Measurements from ENCODE around the gene LRRC4B. TPM values are rescaled to one million over a fixed set of nuclear protein-coding genes. Genes with fewer than 3 reads are reported as not detected.
A peak's percentile ranks its signal among the peaks of the same experiment; 100 is the strongest.

The LRRC4B gene
- total RNA-seq, 2 donors from 2014 or later, result 0.26 to 10.5 TPM

DNA sequence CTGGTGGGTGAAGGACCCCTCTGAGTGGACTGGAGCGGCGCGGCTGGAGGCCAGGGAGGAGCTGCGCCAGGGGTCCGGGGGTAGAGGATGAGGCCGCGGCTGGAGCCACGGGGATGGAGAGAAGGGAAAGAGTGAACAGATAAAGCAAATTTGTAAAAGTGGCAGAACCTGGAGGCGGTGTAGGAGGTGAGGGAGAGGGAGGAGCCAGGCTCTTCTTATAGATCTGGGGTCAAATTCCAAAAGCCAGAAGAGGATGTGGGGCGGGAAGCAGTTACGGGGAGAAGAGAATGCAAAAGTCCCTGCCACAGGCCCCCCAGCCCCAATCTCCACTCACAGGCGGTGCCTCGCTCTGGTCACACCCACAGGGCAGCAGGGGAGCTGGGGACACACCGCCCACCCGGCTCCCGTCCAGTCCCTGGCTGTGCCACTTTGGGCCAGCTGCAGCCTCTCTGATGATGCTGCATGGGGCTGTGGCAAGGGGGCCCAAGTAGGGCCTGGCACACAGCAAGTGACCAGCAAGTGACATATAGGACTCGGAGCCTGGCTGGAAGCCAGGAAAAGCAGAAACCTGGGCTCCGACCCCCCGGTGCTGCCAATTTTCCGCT, 11.1 kb downstream of the LRRC4B start:
- no peaks in the 10 kb centered on the region for H3K36me3 ChIP-seq (replicated peaks in 1 of 2; ENCODE audit: insufficient read depth in 1 of 2, low read depth in 2 of 2)
- H3K4me1 ChIP-seq, result peaks cover 8% of the 10 kb centered on the region
- TF ChIP-seq CTCF (IDR thresholded peaks at IDR 0.05) (no peak), POLR2A (IDR thresholded peaks at IDR 0.05) (no peak)
- DNase-seq (no peak), ATAC-seq (no peak)
- H3K27me3 ChIP-seq, result peaks cover 0 to 21% of the 10 kb centered on the region in 2 donors
- WGBS, 2 donors, result 13 to 17% methylated on average over 15 to 20 of the region's 20 CpGs
- intact Hi-C loops (cut with DNase I), result no loop called here
- no peaks in the 10 kb centered on the region for H3K9me3 ChIP-seq
- H3K4me3 ChIP-seq, result no peak overlapping the region
- H3K27ac ChIP-seq, result no peak overlapping the region

GRCh38 chr19:50556282-50557008, 11.8 kb downstream of the LRRC4B start:
- DNase-seq, result peak; percentile 58 to 75 (median 66)
- WGBS, 2 donors, result 0 to 2% methylated on average over 25 to 33 of the region's 39 CpGs

DNA sequence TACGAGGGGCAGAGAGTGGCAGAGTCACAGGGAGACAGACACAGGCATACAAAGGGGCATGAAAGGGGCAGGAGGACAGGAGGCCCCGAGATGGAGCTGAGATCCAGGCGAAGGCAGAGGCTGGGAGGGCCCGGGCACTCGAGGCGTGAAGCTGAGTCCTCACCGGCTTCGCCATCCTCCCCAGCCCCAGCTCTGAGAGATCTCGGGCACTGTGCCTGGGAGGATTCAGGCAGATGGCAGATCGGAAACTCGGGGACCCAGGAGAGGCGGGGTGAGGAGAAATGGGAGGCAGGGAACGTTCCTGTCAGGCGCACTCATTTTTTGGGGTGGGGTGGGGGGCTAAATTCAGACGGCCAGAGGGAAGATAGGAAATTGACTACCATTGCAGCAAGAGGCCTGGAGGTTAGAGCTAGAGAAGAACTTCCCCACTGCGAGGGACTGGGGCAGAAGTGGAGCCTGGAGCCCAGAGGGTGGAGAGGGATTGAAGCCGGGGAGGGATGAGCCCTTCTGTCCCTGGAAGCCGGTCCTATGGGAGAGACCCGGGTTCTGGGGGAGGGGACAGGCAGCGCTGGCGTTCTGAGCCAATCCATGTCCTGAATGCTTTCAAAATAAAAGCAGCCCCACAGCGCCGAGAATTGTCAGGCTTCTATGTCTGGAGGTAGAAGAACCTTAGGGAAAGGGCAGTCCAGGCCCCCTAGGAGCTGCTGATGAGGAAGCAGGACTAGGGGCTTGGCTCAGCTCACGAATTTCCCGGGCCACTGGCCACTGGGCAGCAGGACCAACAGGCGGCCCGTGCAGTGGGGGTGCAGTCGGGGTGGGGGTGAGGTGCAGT, 12.6 kb downstream of the LRRC4B start:
- WGBS, 2 donors, result 21 to 25% methylated on average over 22 to 25 of the region's 28 CpGs
- ATAC-seq (no peak), DNase-seq (no peak)
- no peaks in the 10 kb centered on the region for H3K36me3 ChIP-seq (replicated peaks in 1 of 2; ENCODE audit: insufficient read depth in 1 of 2, low read depth in 2 of 2)
- no peak overlapping the region for H3K4me3 ChIP-seq
- TF ChIP-seq POLR2A (IDR thresholded peaks at IDR 0.05), result no peak
- no peak overlapping the region for H3K27ac ChIP-seq
- no peaks in the 10 kb centered on the region for H3K9me3 ChIP-seq
- intact Hi-C loops (cut with DNase I), result no loop called here
- peaks cover 0 to 21% of the 10 kb centered on the region in 2 donors for H3K27me3 ChIP-seq
- H3K4me1 ChIP-seq, result peaks cover 8% of the 10 kb centered on the region

More at GRCh38 chr19:50556282-50557008, 11.8 kb downstream of the LRRC4B start:
- peaks cover 0 to 21% of the 10 kb centered on the region in 2 donors for H3K27me3 ChIP-seq
- H3K9me3 ChIP-seq, result no peaks in the 10 kb centered on the region
- TF ChIP-seq CTCF (IDR thresholded peaks at IDR 0.05) (peak; percentile 38 to 80 (median 51)), POLR2A (IDR thresholded peaks at IDR 0.05) (no peak)
- H3K4me3 ChIP-seq, result no peak overlapping the region
- H3K27ac ChIP-seq, result no peak overlapping the region
- H3K36me3 ChIP-seq (replicated peaks in 1 of 2; ENCODE audit: insufficient read depth in 1 of 2, low read depth in 2 of 2), result no peaks in the 10 kb centered on the region
- intact Hi-C loops (cut with DNase I), result no loop called here
- peak; percentile 47 for ATAC-seq
- H3K4me1 ChIP-seq, result peaks cover 8% of the 10 kb centered on the region

GRCh38 chr19:50555033-50555432, 13.2 kb downstream of the LRRC4B start:
- H3K4me3 ChIP-seq, result no peak overlapping the region
- DNase-seq (no peak), ATAC-seq (no peak)
- H3K4me1 ChIP-seq, result peaks cover 8% of the 10 kb centered on the region
- no peak for TF ChIP-seq POLR2A (IDR thresholded peaks at IDR 0.05)
- TF ChIP-seq CTCF (IDR thresholded peaks at IDR 0.05), result no peak
- H3K9me3 ChIP-seq, result no peaks in the 10 kb centered on the region
- H3K27ac ChIP-seq, result no peak overlapping the region
- no peaks in the 10 kb centered on the region for H3K36me3 ChIP-seq (replicated peaks in 1 of 2; ENCODE audit: insufficient read depth in 1 of 2, low read depth in 2 of 2)
- intact Hi-C loops (cut with DNase I), result no loop called here
- 45 to 50% methylated on average over 8 of the region's 12 CpGs for WGBS, 2 donors
- peaks cover 0 to 21% of the 10 kb centered on the region in 2 donors for H3K27me3 ChIP-seq

GRCh38 chr19:50554212-50554611, 14.0 kb downstream of the LRRC4B start:
- Histone ChIP-seq H3K36me3 (replicated peaks in 1 of 2; ENCODE audit: insufficient read depth in 1 of 2, low read depth in 2 of 2) (no peaks in the 10 kb centered on the region), H3K4me3 (no peak overlapping the region), H3K27me3 (peaks cover 0 to 21% of the 10 kb centered on the region in 2 donors), H3K4me1 (peaks cover 8% of the 10 kb centered on the region), H3K27ac (no peak overlapping the region), H3K9me3 (no peaks in the 10 kb centered on the region)
- ATAC-seq, result no peak
- WGBS, 2 donors, result 43 to 63% methylated on average over 6 to 10 of the region's 10 CpGs
- TF ChIP-seq CTCF (IDR thresholded peaks at IDR 0.05), result no peak
- TF ChIP-seq POLR2A (IDR thresholded peaks at IDR 0.05), result no peak
- no peak for DNase-seq
- intact Hi-C loops (cut with DNase I), result no loop called here
